Measurements from ENCODE around the gene ERP44.
A peak's percentile ranks its signal among the peaks of the same experiment; 100 is the strongest.
"Not testable (repeated sequence)": the region's sequence is repeated elsewhere in the genome, so short reads cannot be mapped to it uniquely, and the experiment has no call there.

Gene ERP44

DNA sequence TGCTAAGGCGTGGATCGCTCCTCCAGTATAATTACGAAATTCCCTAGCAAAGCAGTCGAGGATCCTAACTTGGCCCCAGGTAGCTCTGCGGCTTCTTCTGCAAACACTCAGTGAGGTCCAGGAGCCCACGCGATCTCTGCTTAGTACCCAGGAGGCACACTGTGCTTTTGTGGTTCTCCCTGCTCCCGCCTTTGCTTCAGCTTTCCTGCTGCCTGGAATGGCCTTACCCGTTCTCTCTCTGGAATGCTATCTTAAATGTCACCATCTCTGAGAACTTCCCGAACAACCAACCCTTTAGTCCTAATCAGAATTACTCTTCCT lies 882 bp upstream of the ERP44 start:
- DNase-seq, result no peak

DNA sequence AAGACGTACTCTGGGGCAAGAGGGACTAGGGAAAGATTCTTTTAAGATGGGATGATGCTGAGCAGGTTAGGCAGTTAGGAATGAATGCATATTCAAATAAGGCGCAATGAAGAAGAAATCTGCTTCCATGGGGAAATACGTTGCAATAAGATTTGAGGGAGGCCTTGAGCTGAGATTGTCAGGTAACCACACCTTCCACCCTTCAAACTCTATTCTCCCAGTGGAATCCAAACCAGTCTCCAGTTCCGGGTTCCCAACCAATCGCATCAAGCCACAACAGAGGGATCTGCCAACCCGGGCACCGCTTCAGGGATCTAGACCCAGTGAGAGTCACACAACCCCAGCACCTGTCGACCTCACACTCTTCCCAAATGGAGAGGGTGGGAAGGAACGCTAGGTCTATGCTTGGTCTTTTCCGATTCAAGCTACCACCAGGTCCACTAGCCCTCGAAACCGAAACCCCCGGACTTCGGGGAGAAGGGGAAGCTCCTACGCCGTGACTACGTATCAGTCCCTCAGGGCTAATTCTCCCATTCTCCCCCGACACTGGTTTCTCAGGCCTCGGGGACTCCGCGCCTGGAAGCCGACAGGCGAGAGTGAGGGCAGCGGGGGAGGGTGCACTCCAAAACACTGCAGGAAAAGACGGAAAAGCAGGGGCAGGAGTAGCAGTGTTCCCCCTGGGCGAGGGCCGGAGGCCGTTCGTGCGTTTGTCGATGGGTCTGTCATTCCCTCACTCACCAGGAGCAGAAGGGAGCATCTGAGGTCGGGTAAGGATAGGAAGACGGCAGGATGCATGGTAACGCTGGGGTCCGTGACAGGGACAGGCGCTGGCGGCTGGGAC lies 534 bp downstream of the ERP44 start:
- no peak for DNase-seq

DNA sequence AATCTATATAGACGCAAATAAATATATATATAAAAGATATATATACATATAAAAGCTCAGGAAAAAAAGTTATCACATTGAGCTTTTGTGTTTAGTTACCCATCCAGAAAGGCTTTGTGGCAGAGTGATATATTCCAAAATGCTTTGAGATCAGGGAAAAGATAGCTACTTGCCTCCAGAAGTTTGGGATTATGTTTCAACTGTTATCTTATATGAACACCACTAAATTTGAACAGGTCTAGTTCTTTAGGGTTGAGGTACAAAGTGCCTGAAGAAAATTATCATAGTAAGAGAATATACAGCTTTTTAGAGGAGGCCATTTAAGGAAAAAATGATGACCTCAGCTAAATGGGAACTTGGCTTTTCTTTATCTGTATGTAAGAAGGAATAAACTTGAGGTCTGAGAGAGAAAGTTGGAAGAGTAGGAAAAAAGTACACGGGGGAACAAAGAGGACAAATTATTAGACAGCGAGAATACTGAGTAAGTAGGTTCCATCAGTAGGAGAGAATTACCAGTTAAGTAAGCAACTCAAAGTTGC lies 2.4 kb downstream of the ERP44 start:
- no peak for DNase-seq

DNA sequence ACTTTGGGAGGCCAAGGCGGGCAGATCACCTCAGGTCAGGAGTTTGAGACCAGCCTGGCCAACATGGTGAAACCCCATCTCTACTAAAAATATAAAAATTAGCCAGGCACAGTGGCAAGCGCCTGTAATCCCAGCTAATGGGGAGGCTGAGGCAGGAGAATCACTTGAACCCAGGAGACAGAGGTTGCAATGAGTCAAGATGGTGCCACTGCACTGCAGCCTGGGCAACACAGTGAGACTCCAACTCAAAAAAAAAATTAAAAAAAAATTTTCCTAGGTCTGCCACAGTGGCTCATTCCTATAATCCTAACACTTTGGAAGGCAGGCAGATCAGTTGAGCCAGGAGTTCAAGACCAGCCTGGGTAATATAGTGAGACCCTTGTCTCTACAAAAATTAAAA lies 4.4 kb downstream of the ERP44 start:
- not testable (repeated sequence) for DNase-seq

DNA sequence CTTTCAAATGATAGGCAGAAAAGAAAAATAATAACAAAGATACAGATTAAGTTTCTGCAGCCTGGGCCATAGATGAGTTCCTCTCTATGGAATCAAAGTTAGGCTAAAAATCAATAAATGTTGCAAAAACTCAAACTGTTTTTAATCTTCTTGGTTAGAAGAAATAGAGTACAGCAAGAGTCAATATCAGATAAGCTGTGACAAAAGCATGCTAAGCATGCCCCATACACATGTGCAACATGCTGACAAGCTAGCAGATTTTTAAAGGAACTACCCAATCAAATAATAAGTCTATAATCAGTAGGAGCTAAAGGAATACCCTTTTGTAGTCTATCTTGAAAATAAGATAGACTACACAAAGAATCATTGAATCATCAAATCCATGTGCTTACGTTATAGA lies 6.7 kb downstream of the ERP44 start:
- no peak for DNase-seq

DNA sequence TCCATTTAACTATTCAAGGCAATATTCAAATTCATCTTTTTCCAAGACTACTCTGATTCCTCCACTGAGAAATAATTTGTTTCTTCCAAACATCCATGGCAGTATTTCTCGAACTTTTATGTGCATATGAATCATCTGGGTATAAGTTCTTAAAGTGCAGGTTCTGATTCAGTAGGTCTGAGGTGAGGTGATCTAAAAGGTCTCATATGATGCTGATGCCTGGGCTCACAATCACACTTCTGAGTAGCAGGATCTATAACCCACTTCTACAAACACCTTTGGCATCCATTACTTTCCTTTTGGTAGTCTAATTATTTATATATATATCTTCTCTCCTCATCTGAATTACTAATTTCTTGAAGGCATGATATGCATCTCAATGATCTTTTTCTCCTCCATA lies 7.2 kb downstream of the ERP44 start:
- DNase-seq, result no peak

DNA sequence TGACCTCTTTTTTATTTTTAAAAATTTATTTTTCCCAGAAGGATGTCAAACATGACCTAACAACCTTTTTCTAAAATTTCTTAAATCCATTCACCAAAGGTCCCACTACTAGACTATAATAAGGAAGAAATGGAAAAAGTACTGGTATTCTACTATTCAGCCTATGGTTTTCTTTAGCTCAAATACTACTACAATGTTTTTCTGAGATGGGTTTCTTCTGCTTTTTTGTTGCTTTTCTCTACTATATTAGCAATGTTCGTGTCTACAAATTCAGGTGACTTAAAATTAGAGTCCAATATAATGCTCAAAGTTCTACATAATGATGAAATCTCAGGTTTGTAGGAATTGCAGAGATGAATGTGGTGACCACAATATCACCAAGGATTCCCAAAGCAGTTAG lies 7.9 kb downstream of the ERP44 start:
- no peak for DNase-seq

DNA sequence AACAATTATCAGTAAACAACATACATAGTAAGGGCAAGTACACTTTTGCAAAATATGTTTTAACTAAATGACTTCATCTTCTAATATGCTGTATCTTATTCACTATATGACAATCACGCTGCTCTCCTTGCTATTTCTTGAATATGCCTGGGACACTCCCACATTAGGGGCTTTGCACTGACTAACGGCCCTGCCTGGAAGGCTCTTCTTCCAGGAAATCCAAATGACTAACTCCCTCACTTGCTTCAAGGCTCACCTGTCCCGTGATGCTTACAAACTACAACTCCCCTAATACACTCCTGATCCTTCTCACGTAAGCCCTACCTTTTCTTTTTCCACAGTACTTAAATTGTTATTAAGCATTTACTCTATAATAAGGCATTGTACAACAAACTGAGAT lies 10.6 kb downstream of the ERP44 start:
- no peak for DNase-seq

DNA sequence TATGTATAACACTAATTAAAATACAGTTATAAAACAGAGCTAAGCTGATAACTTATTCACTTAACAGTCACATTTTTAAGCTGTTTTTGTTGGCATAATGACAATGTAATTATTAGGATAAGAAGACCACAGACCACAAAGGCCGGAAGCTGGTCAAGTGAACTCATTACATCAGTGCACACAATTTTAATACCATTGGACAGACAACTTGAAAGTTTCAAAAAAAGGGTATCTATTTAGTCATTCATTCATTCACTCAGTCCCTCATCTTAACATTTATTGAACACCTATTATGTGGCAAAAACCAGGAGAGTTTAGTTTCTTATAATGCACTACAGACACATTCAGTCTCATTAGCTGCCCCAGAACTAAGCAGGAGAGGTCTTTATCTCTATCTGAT lies 11.6 kb downstream of the ERP44 start:
- DNase-seq, result no peak

DNA sequence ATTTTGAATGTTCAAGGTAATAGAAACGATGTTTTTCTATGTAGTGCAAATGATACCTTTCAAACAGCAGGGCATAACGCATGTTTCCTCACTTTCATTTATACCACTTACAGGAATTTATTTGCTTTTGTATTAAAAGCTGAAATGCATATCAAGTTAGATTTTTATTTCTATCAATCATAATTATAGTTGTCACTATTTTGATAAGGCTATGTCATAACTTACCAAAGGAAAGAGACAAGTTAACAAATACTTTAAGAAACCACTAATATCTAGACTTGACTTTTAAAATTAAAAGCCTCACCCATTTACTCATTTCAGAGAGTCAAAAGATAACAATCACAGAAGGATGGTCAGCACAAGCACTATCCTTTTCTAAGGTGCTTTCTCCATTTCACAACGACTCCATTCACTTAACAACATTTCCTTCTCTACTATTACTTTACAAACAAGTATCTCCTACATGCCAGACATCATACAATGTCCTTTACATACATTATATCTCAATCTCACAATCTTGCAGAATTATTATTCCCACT lies 12.6 kb downstream of the ERP44 start:
- no peak for DNase-seq

DNA sequence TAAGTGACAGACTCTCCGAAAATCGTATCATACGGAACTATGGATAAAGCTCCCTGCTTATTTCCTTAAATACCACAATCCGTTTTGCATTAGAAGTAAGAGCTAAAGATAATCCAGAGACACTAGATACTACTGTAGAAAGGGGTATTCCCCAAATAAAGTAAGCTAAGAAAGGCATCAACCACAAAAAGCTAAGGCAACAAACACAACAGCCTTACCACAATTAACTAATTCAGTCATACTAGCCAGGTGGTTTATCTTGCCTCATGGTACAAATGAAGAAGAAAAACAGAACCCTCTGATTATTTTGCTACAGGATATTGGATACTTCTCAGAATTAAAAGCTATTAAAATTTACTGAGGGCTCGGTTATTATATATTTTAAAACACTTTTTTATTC lies 14.1 kb downstream of the ERP44 start:
- no peak for DNase-seq

DNA sequence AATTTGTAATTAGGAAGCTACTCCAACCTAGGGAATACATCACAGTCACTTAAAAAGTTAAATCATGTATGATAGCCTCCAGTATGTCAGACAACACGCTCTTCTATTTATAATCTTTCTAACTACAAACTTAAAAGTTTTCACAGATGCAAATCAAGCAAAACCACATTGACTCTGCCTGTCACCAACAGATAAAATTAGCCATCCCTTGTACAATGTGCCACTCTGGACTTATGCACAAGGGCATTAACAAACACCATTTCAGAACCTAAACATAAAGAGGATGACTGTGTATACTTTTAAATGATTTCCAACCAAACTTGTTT lies 14.7 kb downstream of the ERP44 start:
- DNase-seq, result no peak

DNA sequence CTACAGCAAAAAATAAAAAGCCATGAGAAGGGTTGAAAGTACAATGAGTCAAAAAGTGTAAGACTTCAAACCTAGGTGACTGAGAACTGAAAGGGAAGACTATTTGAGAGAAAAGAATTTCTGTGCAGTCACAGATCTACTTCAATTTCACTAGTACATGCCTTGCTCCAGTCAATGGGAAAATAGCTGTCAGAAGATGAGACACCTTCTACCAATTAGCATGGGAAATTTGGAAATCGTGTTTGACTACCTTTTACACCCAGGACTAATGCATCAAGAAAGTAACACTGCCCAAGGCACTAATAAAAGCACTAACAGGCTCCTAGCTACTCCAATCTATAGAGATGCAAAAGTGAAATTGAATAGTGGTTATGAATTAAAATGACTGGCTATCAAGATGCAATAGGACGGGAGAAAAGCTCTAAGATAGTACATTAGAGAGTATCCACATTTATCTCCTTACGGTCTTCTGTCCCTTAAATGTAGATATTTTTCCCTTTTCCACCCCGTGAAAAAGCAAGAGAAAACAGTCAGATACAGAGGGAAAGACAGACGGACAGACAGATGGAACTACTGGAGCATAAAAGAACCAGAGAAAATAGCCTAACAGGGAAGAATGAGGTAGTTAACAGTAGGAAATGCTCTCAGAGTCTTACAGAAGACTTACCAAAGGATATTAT lies 15.2 kb downstream of the ERP44 start:
- peak; percentile 6 for DNase-seq

DNA sequence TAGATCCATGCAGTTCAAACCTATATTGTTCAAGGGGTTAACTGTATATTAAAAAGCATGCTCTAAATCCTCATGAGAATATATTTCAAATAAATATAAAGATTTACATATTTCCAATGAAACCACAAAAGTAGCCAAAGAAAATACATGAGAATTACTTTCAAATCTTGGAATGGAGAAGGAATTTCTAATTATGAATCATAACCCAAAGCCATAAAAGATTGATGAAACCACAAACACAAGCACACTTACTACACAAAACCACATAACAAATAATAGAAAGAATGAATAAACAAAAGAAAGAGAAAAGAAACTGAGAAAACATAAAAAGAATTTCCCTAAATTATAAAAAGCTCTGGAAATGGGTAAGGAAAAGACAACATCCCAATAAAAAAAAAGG lies 16.0 kb downstream of the ERP44 start:
- no peak for DNase-seq

DNA sequence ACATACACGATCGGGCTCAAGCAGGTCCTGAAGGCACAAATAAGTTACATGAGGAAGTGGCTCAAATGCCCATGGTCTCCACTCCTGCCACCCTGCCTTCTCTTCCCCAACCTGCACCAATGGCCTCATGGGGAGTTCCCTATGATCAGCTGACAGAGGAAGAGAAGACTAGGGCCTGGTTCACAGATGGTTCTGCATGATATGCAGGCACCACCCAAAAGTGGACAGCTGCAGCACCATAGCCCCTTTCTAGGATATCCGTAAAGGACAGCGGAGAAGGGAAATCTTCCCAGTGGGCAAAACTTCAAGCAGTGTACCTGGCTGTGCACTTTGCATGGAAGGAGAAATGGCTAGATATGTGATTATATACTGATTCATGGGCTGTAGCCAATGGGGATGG lies 22.5 kb downstream of the ERP44 start:
- DNase-seq, result not testable (repeated sequence)

DNA sequence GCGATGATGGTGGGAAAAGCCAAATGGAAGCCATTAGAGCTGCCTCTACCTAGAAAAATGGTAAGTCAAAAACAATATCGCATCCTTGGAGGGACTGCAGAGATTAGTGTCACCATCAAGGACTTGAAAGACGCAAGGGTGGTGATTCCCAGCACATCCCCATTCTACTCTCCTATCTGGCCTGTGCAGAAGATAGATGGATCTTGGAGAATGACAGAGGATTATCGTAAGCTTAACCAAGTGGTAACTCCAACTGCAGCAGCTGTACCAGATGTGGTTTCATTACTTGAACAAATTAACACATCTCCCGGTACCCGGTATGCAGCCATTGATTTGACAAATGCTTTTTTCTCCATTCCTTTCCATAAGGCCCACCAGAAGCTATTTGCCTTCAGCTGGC lies 23.8 kb downstream of the ERP44 start:
- no peak for DNase-seq

DNA sequence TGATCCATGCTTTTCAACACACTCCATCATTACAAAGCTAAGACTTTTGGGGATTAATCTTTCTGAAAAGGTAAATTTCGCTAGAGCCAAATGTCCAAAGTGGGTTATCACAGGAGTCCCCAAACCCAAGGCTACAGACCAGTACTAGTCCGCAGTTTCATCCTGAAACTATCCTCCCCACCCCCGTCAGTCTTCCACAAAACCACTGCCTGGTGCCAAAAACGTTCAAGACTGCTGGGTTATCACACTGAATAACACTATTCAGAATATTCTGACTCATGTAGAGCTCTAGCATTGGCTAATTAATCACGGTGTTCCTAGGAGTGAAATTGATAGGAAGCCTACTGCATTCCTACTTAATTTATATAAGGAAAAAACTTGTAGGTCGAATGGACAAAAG lies 24.7 kb downstream of the ERP44 start:
- DNase-seq, result no peak

DNA sequence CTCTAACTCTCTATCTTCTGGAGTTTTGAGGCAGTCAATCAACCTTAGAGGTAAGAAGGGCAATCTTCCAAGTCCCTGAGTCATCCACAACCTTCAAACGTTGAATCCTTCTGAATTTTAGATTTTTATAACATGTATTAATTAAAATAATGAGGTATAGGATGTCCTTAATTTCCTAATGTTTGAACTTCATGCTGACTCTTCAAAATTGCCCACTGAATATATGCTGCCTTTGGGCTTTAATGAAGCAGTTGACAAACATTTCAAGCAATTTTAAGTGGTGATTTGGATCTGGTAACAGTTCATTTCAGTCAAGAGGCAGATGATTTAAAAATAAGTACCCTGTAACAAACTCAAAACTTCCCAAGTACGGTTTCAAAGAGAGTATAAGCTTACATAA lies 26.0 kb downstream of the ERP44 start:
- no peak for DNase-seq

DNA sequence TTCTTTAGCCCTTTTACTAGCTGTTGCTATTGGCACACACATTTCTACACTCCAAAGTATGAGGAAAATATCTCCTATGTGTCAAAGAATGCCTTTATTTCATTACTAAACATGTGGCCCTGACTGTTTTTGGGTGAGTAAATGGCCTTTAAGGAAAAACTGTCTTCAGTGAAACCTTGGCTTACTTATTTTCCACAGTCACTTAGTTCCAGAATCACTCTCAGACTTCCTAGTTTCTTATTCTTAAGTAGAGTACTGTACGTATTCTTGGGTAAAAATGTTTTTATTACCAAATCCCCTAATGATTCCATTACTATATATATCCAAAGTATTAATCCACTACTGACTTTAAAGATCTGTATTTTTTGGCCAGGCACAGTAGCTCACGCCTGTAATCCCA lies 27.5 kb downstream of the ERP44 start:
- no peak for DNase-seq

DNA sequence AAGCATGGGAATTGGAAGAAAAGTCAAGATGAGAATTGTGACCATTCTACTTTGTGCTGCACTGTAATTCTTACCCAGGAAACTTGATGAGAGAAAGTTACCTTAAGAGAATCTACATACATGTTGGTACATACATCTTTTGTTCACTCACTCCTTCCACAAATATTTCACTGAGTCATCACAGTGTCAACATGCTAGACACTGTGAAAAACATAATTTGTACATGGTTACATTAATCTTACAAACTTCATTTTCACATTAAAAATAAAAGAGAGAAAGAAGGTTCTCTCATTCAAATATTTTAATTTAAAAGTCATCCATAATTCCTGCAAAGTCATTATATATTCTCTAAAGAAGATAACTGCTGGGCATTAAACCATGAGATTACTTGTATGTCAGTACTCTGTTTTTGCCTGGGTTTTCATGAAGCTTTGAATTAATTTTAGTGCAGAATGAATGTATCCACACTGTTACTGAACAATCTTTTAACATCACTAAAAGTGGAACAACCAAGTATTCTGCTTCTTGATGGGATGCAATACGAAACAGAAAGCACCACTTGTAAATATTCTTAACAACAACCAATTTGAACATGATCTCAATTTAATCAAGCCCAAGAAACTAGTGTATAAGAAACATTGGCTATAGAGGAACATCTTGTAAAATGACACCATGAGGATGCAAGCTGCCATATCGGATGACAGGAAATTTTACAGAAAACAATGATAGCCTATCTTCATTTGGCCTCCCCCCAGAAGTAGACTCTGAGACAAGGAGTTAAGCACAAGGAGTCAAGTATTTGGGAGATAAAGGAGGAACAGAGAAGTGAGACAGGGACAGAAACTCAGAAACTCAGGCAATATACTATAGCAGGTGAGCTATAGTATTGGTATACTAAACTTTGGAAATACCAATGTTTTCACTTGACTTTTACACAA lies 28.4 kb downstream of the ERP44 start:
- no peak for DNase-seq

DNA sequence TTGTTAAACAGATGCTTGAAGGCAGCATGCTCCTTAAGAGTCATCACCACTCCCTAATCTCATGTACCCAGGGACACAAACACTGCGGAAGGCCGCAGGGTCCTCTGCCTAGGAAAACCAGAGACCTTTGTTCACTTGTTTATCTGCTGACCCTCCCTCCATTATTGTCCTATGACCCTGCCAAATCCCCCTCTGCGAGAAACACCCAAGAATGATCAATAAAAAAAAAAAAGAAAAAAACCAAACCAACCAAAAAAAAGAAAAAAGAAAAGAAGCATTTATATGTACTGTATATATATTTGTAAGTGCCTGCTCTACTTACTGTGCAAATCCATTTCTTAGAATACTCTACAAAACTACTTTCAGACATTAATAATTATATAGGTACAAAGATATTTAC lies 29.7 kb downstream of the ERP44 start:
- not testable (repeated sequence) for DNase-seq

DNA sequence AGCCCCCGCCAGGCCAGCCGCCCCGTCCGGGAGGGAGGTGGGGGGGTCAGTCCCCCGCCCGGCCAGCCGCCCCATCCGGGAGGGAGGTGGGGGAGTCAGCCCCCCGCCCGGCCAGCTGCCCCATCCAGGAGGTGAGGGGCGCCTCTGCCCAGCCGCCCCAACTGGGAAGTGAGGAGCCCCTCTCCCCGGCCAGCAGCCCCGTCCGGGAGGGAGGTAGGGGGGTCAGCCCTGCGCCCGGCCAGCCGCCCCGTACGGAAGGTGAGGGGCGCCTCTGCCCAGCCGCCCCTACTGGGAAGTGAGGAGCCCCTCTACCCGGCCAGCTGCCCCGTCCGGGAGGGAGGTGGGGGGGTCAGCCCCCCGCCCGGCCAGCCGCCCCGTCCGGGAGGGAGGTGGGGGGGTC lies 30.8 kb downstream of the ERP44 start:
- not testable (repeated sequence) for DNase-seq

DNA sequence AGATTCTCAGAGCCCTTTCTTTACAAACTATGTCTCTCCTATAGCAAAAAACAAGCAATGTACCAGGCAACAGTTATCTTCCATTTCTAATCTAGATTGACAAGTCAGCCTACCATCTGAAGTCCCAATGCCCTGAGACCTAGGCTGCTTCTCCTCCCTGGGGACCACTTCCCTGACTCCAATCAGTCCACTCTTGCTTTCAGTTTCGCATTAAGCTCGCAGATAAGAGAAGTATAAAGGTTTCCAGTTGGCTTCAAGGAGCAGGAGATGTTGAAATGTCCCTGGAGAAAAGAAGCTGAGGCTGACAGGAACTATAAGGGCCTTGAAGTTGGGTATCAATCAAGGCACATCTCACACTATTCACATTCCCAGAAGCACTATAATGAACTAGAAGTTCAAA lies 32.3 kb downstream of the ERP44 start:
- peak; percentile 45 for DNase-seq
